Liver (tissue), 9 donors: ENCODE measurements around the gene IRAK1. TPM values are rescaled to one million over a fixed set of nuclear protein-coding genes. Genes with fewer than 3 reads are reported as not detected.

Experiments used
- DNase-seq: peaks from one replicate; pipeline ENCODE4 v3.0.0-alpha.2; 2017; ENCODE audit warnings: low spot score
- H3K27ac ChIP-seq, 2 donors: one replicate each; pipeline ENCODE4 v1.7.0; 2013; ENCODE audit warnings: inconsistent platforms in 2 of 2, low read length in 2 of 2, control low read depth in 1 of 2, low read depth in 1 of 2, mild to moderate bottlenecking in 1 of 2
- H3K27me3 ChIP-seq, 4 donors: one replicate each; pipeline versions ENCODE4 v1.6.1 to v1.7.0; 2013; ENCODE audit warnings: low read length in 3 of 4, inconsistent platforms in 1 of 4, mild to moderate bottlenecking in 1 of 4, moderate library complexity in 1 of 4; ENCODE audit not compliant: control insufficient read depth in 4 of 4, insufficient read depth in 4 of 4
- H3K36me3 ChIP-seq, 4 donors: one replicate each; pipeline versions ENCODE4 v1.6.1 to v1.7.0; 2013; ENCODE audit warnings: low read length in 3 of 4, mild to moderate bottlenecking in 3 of 4, low read depth in 1 of 4, moderate library complexity in 1 of 4; ENCODE audit not compliant: control insufficient read depth in 4 of 4, insufficient read depth in 3 of 4
- H3K4me1 ChIP-seq, 4 donors: one replicate each; pipeline versions ENCODE4 v1.6.1 to v1.7.0; 2013; ENCODE audit warnings: low read length in 3 of 4, mild to moderate bottlenecking in 3 of 4, moderate library complexity in 1 of 4; ENCODE audit not compliant: control insufficient read depth in 4 of 4, insufficient read depth in 4 of 4
- H3K4me3 ChIP-seq, 3 donors: one replicate each; pipeline versions ENCODE4 v1.6.1 to v1.7.0; 2013; ENCODE audit warnings: low read length in 3 of 3, control low read depth in 1 of 3, low read depth in 1 of 3, mild to moderate bottlenecking in 1 of 3
- H3K9ac ChIP-seq, 2 donors: one replicate each; pipeline ENCODE4 v1.7.0; 2013; ENCODE audit warnings: low read length in 2 of 2, mild to moderate bottlenecking in 2 of 2, moderate library complexity in 2 of 2, control low read depth in 1 of 2, low read depth in 1 of 2
- H3K9me3 ChIP-seq, 4 donors: one replicate each; pipeline versions ENCODE4 v1.6.1 to v1.7.0; 2013; ENCODE audit warnings: low read length in 3 of 4; ENCODE audit not compliant: control insufficient read depth in 4 of 4
- ATF3 ChIP-seq: IDR thresholded peaks from 2 replicates; pipeline ENCODE4 v1.6.1; 2016; ENCODE audit warnings: antibody characterized with exemption
- CTCF ChIP-seq: fragments of 150-350 bp; IDR thresholded peaks from 2 replicates; pipeline ENCODE4 v1.5.1; 2017; ENCODE audit warnings: improper control_type of control experiment, low read depth, low read length; ENCODE audit not compliant: missing input control
- EGR1 ChIP-seq, 2 donors: IDR thresholded peaks; 2 replicates each; pipeline ENCODE4 v1.6.1; 2016 to 2018; ENCODE audit warnings: antibody characterized with exemption in 2 of 2, low read depth in 2 of 2
- FOXA1 ChIP-seq: IDR thresholded peaks from 2 replicates; pipeline ENCODE4 v1.6.1; 2016; ENCODE audit warnings: antibody characterized with exemption
- FOXA2 ChIP-seq: IDR thresholded peaks from 2 replicates; pipeline ENCODE4 v1.6.1; 2016; ENCODE audit warnings: antibody characterized with exemption
- GABPA ChIP-seq, 2 donors: IDR thresholded peaks in 1 of 2; conservative IDR thresholded peaks in 1 of 2; 2 replicates each; pipeline ENCODE4 v1.6.1; 2016; ENCODE audit warnings: antibody characterized with exemption in 2 of 2, mild to moderate bottlenecking in 1 of 2, moderate library complexity in 1 of 2
- HNF4A ChIP-seq, 2 donors: conservative IDR thresholded peaks; 2 replicates each; pipeline ENCODE4 v1.6.1; 2016; ENCODE audit warnings: antibody characterized with exemption in 2 of 2, mild to moderate bottlenecking in 2 of 2
- HNF4G ChIP-seq: IDR thresholded peaks from 2 replicates; pipeline ENCODE4 v1.6.1; 2016; ENCODE audit warnings: antibody characterized with exemption
- JUND ChIP-seq, 2 donors: IDR thresholded peaks; 2 replicates each; pipeline ENCODE4 v1.6.1; 2016; ENCODE audit warnings: antibody characterized with exemption in 2 of 2
- MAX ChIP-seq: IDR thresholded peaks from 2 replicates; pipeline ENCODE4 v1.6.1; 2016; ENCODE audit warnings: antibody characterized with exemption
- NR2F2 ChIP-seq: IDR thresholded peaks from 2 replicates; pipeline ENCODE4 v1.6.1; 2016; ENCODE audit warnings: antibody characterized with exemption
- RAD21 ChIP-seq, 2 donors: IDR thresholded peaks; 2 replicates each; pipeline ENCODE4 v1.6.1; 2016; ENCODE audit warnings: antibody characterized with exemption in 2 of 2, mild to moderate bottlenecking in 2 of 2
- SP1 ChIP-seq: IDR thresholded peaks from 2 replicates; pipeline ENCODE4 v1.6.1; 2018; ENCODE audit warnings: antibody characterized with exemption, mild to moderate bottlenecking
- YY1 ChIP-seq: IDR thresholded peaks from 2 replicates; pipeline ENCODE4 v1.6.1; 2016; ENCODE audit warnings: antibody characterized with exemption, mild to moderate bottlenecking
- ZBTB33 ChIP-seq: IDR thresholded peaks from 2 replicates; pipeline ENCODE4 v1.6.1; 2016; ENCODE audit warnings: antibody characterized with exemption
- WGBS: extraction: QIAGEN DNeasy Blood & Tissue Kit; methylation state at CpG from one replicate; pipeline ENCODE4 v1.1.7; 2013; 5-methylcytosine and 5-hydroxymethylcytosine counted together
- polyA plus RNA-seq, 2 donors: library from polyadenylated mRNA; stranded (reverse) in 1 of 2; unstranded in 1 of 2; fragments of 200-250 nt in 1 of 2; fragments of >200 nt in 1 of 2; fragmentation: Nextera tagmentation in 1 of 2; extraction: Ambion mirVana in 1 of 2; gene quantifications; one replicate each; pipeline versions ENCODE4 v1.2.1 to v1.2.3, GENCODE V29; 2013 to 2015
- total RNA-seq, 2 donors: library from RNA; depleted of rRNA; stranded (reverse); fragments of >200 nt; gene quantifications; one replicate each; pipeline ENCODE4 v1.2.3, GENCODE V29; 2014
- donor health status: healthy.
- donor health status: healthy.
- donor health status: healthy.
- donor health status: healthy.
- donor health status: healthy.

IRAK1 gene
- total and polyA plus RNA-seq, 4 donors, result 17.6 to 55.8 (median 27.4) TPM

GRCh38 chrX:154039577-154039976 lies 19.9 kb upstream of the IRAK1 start:
- DNase-seq, result no peak
- Histone ChIP-seq H3K27ac (peak overlapping the region in 1 of 2 donors; percentile 56), H3K27me3 (peaks cover 0 to 2% (median 0%) of the 10 kb centered on the region in 4 donors), H3K4me1 (peaks cover 0 to 4% (median 2%) of the 10 kb centered on the region in 4 donors), H3K4me3 (no peak overlapping the region), H3K9me3 (no peaks in the 10 kb centered on the region), H3K9ac (no peak overlapping the region), H3K36me3 (no peaks in the 10 kb centered on the region)
- 95% methylated on average over 11 of the region's 11 CpGs for WGBS
- TF ChIP-seq RAD21 (IDR thresholded peaks at IDR 0.05), result no peak
- no peak for TF ChIP-seq NR2F2
- TF ChIP-seq CTCF, result no peak
- TF ChIP-seq ATF3, result no peak
- no peak for TF ChIP-seq MAX
- TF ChIP-seq ZBTB33, result no peak
- TF ChIP-seq JUND (IDR thresholded peaks at IDR 0.05), result no peak
- no peak for TF ChIP-seq SP1
- TF ChIP-seq FOXA1, result no peak
- no peak for TF ChIP-seq HNF4A (conservative IDR thresholded peaks at IDR 0.05)
- TF ChIP-seq EGR1 (IDR thresholded peaks at IDR 0.05; ENCODE audit: low read depth in 2 of 2), result no peak

GRCh38 chrX:154038656-154039055 lies 19.0 kb upstream of the IRAK1 start:
- no peak for DNase-seq
- Histone ChIP-seq H3K27me3 (peaks cover 0 to 2% (median 0%) of the 10 kb centered on the region in 4 donors), H3K9me3 (no peaks in the 10 kb centered on the region), H3K36me3 (no peaks in the 10 kb centered on the region), H3K4me3 (no peak overlapping the region), H3K27ac (no peak overlapping the region), H3K4me1 (peaks cover 0 to 4% (median 2%) of the 10 kb centered on the region in 4 donors), H3K9ac (no peak overlapping the region)
- WGBS, result 79% methylated on average over 5 of the region's 5 CpGs
- TF ChIP-seq MAX, result no peak
- no peak for TF ChIP-seq HNF4A (conservative IDR thresholded peaks at IDR 0.05)
- no peak for TF ChIP-seq FOXA2
- no peak for TF ChIP-seq HNF4G
- TF ChIP-seq CTCF, result no peak
- TF ChIP-seq YY1, result no peak
- no peak for TF ChIP-seq ZBTB33
- TF ChIP-seq GABPA (IDR thresholded peaks at IDR 0.05 in 1 of 2, conservative IDR thresholded peaks at IDR 0.05 in 1 of 2), result no peak
- no peak for TF ChIP-seq NR2F2
